ENCODE results near the gene ADCY7. TPM values are rescaled to one million over a fixed set of nuclear protein-coding genes. Genes with fewer than 3 reads are reported as not detected.
A peak's percentile ranks its signal among the peaks of the same experiment; 100 is the strongest.

ADCY7 gene
- total RNA-seq, 2 donors from 2014 or later: 30.1 to 37.2 TPM

DNA sequence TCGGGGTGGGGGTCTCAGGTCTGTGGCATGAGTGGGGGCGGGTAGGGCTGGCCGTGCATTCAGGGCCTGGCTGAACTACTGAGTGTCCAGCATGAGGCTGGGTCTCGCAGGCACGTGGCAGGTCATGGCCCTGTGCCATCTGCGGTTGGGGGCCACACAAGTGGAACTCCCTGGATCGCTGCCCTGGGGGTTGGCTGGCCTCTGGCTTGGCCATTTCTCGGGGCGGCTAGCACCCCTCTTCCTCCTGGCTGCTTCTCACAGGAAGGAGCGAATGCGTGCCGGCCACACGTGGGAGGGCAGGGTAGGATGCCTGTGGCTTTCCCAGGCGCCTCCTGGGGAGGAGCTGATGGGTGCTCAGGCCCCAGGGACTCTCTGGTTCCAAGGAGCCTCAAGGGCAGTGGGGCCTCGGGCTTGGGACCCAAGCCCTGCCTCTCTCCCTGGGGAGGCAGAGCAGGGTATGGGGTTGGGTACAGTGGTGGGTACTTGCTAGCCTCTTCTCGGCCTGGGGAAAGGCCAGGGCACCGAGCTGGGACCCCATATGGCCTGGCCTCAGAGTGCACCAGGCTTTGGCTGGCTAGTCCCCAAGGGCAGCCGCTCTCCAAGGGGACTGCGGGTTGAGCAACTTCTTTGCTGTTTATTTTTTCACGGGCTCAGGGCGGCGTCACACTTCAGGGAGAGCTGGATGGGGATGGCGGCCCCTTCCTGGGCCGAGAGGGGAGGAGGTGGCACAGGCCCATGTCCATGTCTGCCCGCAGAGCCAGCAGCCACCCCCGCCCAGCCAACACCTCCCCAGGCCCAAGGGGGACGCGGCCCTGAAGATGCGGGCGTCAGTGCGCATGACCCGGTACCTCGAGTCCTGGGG lies 37.5 kb downstream of the ADCY7 start:
- H3K27ac ChIP-seq (ENCODE audit: low read depth, low read length): no peak overlapping the region
- H3K36me3 ChIP-seq (ENCODE audit: control insufficient read depth, insufficient read depth, low read length): no peaks in the 10 kb centered on the region
- peak; percentile 41 for DNase-seq
- Mint-ChIP-seq H3K4me1 (peaks cover 6% of the 10 kb centered on the region), H3K36me3 (ENCODE audit: low read depth) (peaks cover 4% of the 10 kb centered on the region), H3K9me3 (no peaks in the 10 kb centered on the region), H3K4me3 (no peak overlapping the region), H3K27ac (no peak overlapping the region), H3K27me3 (ENCODE audit: insufficient read depth) (no peaks in the 10 kb centered on the region)
- H3K9me3 ChIP-seq (ENCODE audit: control insufficient read depth, low read length): no peaks in the 10 kb centered on the region
- no peaks in the 10 kb centered on the region for H3K4me1 ChIP-seq (ENCODE audit: control insufficient read depth, insufficient read depth, low read length)
- H3K9ac ChIP-seq (ENCODE audit: extremely low read depth, low read length, poor library complexity, severe bottlenecking): no peak overlapping the region
- no peak overlapping the region for H3K4me3 ChIP-seq (ENCODE audit: low read length)
- TF ChIP-seq, protein P1, sequence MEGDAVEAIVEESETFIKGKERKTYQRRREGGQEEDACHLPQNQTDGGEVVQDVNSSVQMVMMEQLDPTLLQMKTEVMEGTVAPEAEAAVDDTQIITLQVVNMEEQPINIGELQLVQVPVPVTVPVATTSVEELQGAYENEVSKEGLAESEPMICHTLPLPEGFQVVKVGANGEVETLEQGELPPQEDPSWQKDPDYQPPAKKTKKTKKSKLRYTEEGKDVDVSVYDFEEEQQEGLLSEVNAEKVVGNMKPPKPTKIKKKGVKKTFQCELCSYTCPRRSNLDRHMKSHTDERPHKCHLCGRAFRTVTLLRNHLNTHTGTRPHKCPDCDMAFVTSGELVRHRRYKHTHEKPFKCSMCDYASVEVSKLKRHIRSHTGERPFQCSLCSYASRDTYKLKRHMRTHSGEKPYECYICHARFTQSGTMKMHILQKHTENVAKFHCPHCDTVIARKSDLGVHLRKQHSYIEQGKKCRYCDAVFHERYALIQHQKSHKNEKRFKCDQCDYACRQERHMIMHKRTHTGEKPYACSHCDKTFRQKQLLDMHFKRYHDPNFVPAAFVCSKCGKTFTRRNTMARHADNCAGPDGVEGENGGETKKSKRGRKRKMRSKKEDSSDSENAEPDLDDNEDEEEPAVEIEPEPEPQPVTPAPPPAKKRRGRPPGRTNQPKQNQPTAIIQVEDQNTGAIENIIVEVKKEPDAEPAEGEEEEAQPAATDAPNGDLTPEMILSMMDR (conservative IDR thresholded peaks at IDR 0.05): no peak
- no peaks in the 10 kb centered on the region for H3K27me3 ChIP-seq (ENCODE audit: control insufficient read depth, insufficient read depth, low read length, poor library complexity, severe bottlenecking)
- WGBS, 2 experiments (ENCODE audit: insufficient coverage in 1 of 2, insufficient read length in 1 of 2): 93 to 97% methylated on average over 22 to 33 of the region's 33 CpGs

DNA sequence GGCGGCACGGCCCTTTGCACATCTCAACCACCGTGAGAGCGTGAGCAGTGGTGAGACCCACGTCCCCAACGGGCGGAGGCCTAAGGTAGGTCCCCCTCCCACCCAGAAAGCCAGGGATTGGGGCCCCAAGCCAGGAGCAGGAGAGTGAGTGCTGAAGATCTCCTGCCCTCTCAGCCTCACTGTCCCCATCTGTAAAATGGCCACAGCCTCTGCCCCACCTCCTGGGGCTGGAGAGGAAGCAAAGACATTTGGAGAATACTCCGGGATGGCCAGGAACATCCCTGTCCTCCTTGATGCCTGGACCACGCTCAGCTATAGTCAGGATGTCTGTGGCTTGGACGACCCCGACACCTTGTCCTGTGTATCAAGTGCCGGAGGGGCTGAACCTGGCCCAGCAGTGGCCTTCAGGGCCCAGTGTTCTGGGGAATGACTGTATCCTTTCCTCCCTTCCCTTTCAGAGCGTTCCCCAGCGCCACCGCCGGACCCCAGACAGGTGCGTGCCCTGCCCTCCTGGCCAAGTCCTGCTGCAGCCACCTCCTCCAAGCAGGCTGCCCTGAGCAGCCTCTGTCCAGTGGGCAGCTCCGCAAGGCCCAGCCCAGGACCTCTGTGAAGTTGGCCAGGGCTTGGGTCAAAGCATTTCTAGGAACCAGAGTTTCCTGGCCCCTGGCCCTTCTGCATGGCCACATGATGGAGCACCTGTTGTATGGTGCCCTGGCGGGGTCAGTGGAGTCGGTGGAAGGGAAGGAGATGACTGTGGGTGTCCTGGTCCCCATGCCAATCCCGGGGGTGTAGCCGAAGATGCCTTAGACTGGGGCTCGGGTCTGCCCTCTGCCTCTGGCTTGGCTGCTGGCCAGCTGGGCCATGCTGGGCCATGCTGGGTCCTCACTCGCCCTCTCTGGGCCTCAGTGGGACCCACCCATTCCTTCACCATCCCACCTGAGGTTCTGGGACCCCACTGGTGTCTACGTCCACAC lies 38.4 kb downstream of the ADCY7 start:
- 90% methylated on average over 18 to 24 of the region's 25 CpGs for WGBS, 2 experiments (ENCODE audit: insufficient coverage in 1 of 2, insufficient read length in 1 of 2)
- Mint-ChIP-seq H3K27me3 (ENCODE audit: insufficient read depth) (no peaks in the 10 kb centered on the region), H3K27ac (no peak overlapping the region), H3K9me3 (no peaks in the 10 kb centered on the region), H3K4me3 (no peak overlapping the region), H3K36me3 (ENCODE audit: low read depth) (peaks cover 4% of the 10 kb centered on the region), H3K4me1 (peaks cover 6% of the 10 kb centered on the region)
- H3K4me1 ChIP-seq (ENCODE audit: control insufficient read depth, insufficient read depth, low read length): no peaks in the 10 kb centered on the region
- H3K27me3 ChIP-seq (ENCODE audit: control insufficient read depth, insufficient read depth, low read length, poor library complexity, severe bottlenecking): no peaks in the 10 kb centered on the region
- no peak overlapping the region for H3K4me3 ChIP-seq (ENCODE audit: low read length)
- no peak overlapping the region for H3K9ac ChIP-seq (ENCODE audit: extremely low read depth, low read length, poor library complexity, severe bottlenecking)
- H3K36me3 ChIP-seq (ENCODE audit: control insufficient read depth, insufficient read depth, low read length): no peaks in the 10 kb centered on the region
- H3K9me3 ChIP-seq (ENCODE audit: control insufficient read depth, low read length): no peaks in the 10 kb centered on the region
- TF ChIP-seq, protein P1 (conservative IDR thresholded peaks at IDR 0.05): no peak
- no peak overlapping the region for H3K27ac ChIP-seq (ENCODE audit: low read depth, low read length)
- peak; percentile 36 for DNase-seq

DNA sequence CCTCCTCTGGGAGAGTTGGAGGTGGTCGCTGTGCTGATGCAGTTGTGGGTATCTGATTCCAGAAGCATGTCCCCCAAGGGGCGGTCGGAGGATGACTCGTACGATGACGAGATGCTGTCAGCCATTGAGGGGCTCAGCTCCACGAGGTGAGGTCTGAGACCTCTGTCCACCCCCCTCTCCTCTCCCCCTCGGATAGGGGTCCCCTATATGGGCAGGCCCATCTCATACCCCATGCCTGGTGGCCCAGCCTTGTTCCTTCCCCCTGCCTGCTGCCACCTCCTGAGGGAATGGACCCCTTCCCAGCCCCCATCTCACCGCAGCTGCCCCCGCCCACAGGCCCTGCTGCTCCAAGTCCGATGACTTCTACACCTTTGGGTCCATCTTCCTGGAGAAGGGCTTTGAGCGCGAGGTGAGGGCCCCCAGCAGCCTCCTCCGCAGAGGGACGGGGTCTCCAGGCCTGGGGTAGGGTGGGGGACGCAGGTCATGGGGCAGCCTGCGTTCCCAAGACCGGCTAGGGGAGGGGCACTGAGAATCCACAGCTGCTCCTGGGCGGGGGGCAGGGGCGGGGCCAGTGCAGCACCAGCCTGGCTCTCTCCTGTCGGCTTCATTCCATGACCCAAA lies 39.2 kb downstream of the ADCY7 start:
- 90 to 93% methylated on average over 5 to 21 of the region's 21 CpGs for WGBS, 2 experiments (ENCODE audit: insufficient coverage in 1 of 2, insufficient read length in 1 of 2)
- Mint-ChIP-seq H3K4me3 (no peak overlapping the region), H3K27me3 (ENCODE audit: insufficient read depth) (no peaks in the 10 kb centered on the region), H3K27ac (no peak overlapping the region), H3K9me3 (no peaks in the 10 kb centered on the region), H3K4me1 (peaks cover 9% of the 10 kb centered on the region), H3K36me3 (ENCODE audit: low read depth) (peaks cover 4% of the 10 kb centered on the region)
- Histone ChIP-seq H3K9ac (ENCODE audit: extremely low read depth, low read length, poor library complexity, severe bottlenecking) (no peak overlapping the region), H3K9me3 (ENCODE audit: control insufficient read depth, low read length) (no peaks in the 10 kb centered on the region), H3K27ac (ENCODE audit: low read depth, low read length) (no peak overlapping the region), H3K4me1 (ENCODE audit: control insufficient read depth, insufficient read depth, low read length) (no peaks in the 10 kb centered on the region), H3K4me3 (ENCODE audit: low read length) (no peak overlapping the region), H3K27me3 (ENCODE audit: control insufficient read depth, insufficient read depth, low read length, poor library complexity, severe bottlenecking) (no peaks in the 10 kb centered on the region), H3K36me3 (ENCODE audit: control insufficient read depth, insufficient read depth, low read length) (no peaks in the 10 kb centered on the region)
- TF ChIP-seq, protein P1 (conservative IDR thresholded peaks at IDR 0.05): no peak
- peak; percentile 46 for DNase-seq
